Esophagus squamous epithelium (tissue), 4 donors: ENCODE data around the gene BCL2L1.

ENCODE experiments used
- CTCF ChIP-seq, 6 experiments: fragments of 450-650 bp in 4 of 6; fragments of 200-600 bp in 2 of 6; sonication (generic) in 2 of 6; IDR thresholded peaks; one replicate each; pipeline ENCODE4 v1.5.1; 2016 to 2019; ENCODE audit warnings: antibody characterized with exemption in 6 of 6, mild to moderate bottlenecking in 4 of 6, moderate library complexity in 4 of 6
- POLR2A ChIP-seq, 4 donors: fragments of 450-650 bp; IDR thresholded peaks; one replicate each; pipeline ENCODE4 v1.6.1; 2017; ENCODE audit warnings: antibody characterized with exemption in 4 of 4, mild to moderate bottlenecking in 4 of 4, moderate library complexity in 3 of 4

DNA sequence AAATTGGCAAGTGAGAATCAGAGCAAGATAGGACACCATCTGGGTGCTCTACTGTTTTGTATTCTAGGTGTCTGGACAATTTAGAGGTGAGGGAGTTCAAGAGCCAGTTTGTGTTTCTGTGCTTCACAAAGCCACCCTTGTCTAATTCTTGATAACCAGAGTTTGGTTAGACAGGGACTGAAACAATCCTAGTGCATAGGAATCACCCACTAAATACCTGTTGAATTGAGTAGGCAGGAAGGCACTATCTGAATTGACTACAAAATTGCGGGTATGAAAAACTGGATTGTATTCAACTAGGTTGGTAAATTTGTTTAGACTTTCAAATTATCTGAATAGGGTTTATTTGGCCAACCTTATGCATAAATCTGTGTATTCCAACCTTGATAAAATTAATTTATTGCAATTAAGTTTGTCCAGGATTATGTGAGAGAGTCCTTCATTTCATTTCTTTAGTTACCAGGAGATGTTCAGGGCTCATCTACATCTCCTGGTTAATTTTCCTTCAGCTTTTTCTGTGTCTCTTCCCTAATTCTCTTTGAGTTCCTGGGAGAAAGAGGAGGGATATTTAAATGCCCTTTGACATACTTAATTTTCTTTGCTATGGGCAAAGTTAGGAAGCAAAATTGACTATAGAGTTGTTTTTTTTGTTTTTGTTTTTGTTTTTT is 18.1 kb upstream of the BCL2L1 start:
- no peak for TF ChIP-seq CTCF (IDR thresholded peaks at IDR 0.05)
- TF ChIP-seq POLR2A (IDR thresholded peaks at IDR 0.05), result no peak
